Measurements from ENCODE around the gene ALK. TPM values are rescaled to one million over a fixed set of nuclear protein-coding genes. Genes with fewer than 3 reads are reported as not detected.

Gene ALK
- total and polyA plus RNA-seq, 10 of the 15 experiments (the other 5 are each of a cell fraction or from before 2014, with no cell fraction given), result 0.11 TPM; not detected in 9

GRCh38 chr2:29360016-29360784, 561.2 kb downstream of the ALK start (continued):
- TF ChIP-seq SUPT20H (IDR thresholded peaks at IDR 0.05; ENCODE audit: borderline replicate concordance, control insufficient read depth, low read depth, low read length), result no peak

DNA sequence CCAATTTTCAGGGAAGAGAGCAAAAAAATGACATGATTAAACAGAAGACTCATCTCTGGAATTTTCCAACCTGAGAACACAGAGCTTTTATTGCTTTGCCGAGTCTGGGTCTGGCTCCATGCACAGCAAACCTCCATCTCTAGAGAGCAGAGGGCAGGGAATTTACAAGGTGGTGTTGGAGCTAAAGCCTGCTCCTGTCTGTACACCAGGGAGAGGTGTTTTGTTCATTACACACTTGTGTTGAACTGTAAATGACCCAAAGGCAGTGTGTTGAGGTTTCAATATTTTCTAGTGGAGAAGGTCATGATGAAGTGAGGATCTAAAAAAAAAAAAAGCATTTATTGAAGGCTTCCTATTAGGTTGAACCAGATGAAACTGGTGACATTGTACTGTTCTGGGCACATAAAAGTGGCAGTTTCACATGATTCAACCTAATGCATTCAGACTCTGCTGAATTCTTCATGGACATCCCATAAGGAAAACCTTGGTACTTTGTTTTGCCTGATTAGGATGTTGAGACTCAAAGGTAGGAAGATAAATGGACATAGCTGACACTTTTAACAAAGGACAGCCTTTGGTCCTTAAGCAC, 567.9 kb downstream of the ALK start:
- Histone ChIP-seq H3K79me2 (ENCODE audit: control insufficient read depth, insufficient read depth, low read length) (no peaks in the 10 kb centered on the region), H3K4me2 (ENCODE audit: control insufficient read depth, insufficient read depth) (no peak overlapping the region), H4K20me1 (ENCODE audit: control insufficient read depth, insufficient read depth) (no peaks in the 10 kb centered on the region), H3K9ac (ENCODE audit: control insufficient read depth, insufficient read depth, low read length) (no peak overlapping the region), H3K27ac (ENCODE audit: control insufficient read depth, insufficient read depth) (no peak overlapping the region), H2AFZ (ENCODE audit: control insufficient read depth, low read depth, low read length) (no peak overlapping the region), H3K9me3 (replicated peaks; ENCODE audit: control insufficient read depth, insufficient read depth, low read length) (no peaks in the 10 kb centered on the region), H3K27me3 (replicated peaks in 1 of 2; ENCODE audit: control insufficient read depth in 2 of 2, insufficient read depth in 2 of 2, low read length in 1 of 2) (no peaks in the 10 kb centered on the region; a peak in 1 of 4 replicates), H3K36me3 (ENCODE audit: control insufficient read depth in 2 of 2, insufficient read depth in 2 of 2, low read length in 1 of 2) (no peaks in the 10 kb centered on the region), H3K4me3 (no peak overlapping the region), H3K4me1 (ENCODE audit: control insufficient read depth, insufficient read depth, low read length) (no peaks in the 10 kb centered on the region)
- ChIA-PET RAD21 (ENCODE audit: unreplicated experiment) (interaction anchor here (0.6 kb wide), 1 partner anchor 127 kb away, joined by 3 read pairs; no protein-coding TSS in a partner anchor), CTCF (interaction anchor here (0.6 to 1.9 kb wide), 3 partner anchors 25 to 360 kb away, joined by 3 to 5 read pairs (median 3); no protein-coding TSS in a partner anchor), SMC1A (ENCODE audit: uncharacterized antibody, unreplicated experiment) (no interaction called here), POLR2A (no interaction called here)
- WGBS (ENCODE audit: insufficient coverage, insufficient replicate concordance, low lambda C conversion rate, missing lambda C conversion rate), result 40% methylated on average over 1 of the region's 1 CpG
- TF ChIP-seq KAT2A (conservative IDR thresholded peaks at IDR 0.05; ENCODE audit: control insufficient read depth, low read depth, low read length) (no peak), HSF1 (IDR thresholded peaks at IDR 0.05; ENCODE audit: low read depth, low read length) (no peak), ETV6 (conservative IDR thresholded peaks at IDR 0.05 in 1 of 2, IDR thresholded peaks at IDR 0.05 in 1 of 2; ENCODE audit: borderline replicate concordance in 1 of 2, low read depth in 1 of 2) (no peak), FOS (IDR thresholded peaks at IDR 0.05; ENCODE audit: borderline replicate concordance, extremely low read depth, insufficient read length) (no peak), CHD4 (IDR thresholded peaks at IDR 0.05) (no peak), MTA3 (IDR thresholded peaks at IDR 0.05; ENCODE audit: borderline replicate concordance, low read length) (no peak), WRNIP1 (IDR thresholded peaks at IDR 0.05; ENCODE audit: borderline replicate concordance, low read depth, low read length) (no peak), CBX3 (IDR thresholded peaks at IDR 0.05; ENCODE audit: borderline replicate concordance, low read depth) (no peak), USF2 (IDR thresholded peaks at IDR 0.05; ENCODE audit: borderline replicate concordance, low read depth, low read length) (no peak), RFX5 (IDR thresholded peaks at IDR 0.05; ENCODE audit: low read depth, low read length) (no peak)
- in situ Hi-C loops (cut with MboI) (no loop called here), intact Hi-C loops (cut with micrococcal nuclease; ENCODE audit: unreplicated experiment) (no loop called here)
- BruUV-seq (replicated peaks), result no TSS peak
- no peak for DNase-seq (ENCODE audit: low read depth, low spot score)
- no peak for FAIRE-seq
- ATAC-seq, result no peak

Measured in GM12878 (cell line).